ENCODE data around the gene WWP2.

WWP2 gene

GRCh38 chr16:69831212-69832123 is 69.3 kb downstream of the WWP2 start:
- CTCF ChIA-PET: no interaction called here
- Histone ChIP-seq H3K4me1 (ENCODE audit: control insufficient read depth, insufficient read depth, low read length) (0 out of 2 replicates have a peak, but pooled peaks cover 6% of the 10 kb centered on the region), H3K36me3 (ENCODE audit: control insufficient read depth in 2 of 2, insufficient read depth in 1 of 2, low read length in 2 of 2) (no peaks in the 10 kb centered on the region; a peak in 1 of 3 replicates), H3K27ac (ENCODE audit: extremely low read depth, low read depth, low read length) (no peak overlapping the region), H3K9me3 (ENCODE audit: control insufficient read depth, insufficient read depth, low read depth, low read length) (no peaks in the 10 kb centered on the region), H3K4me3 (ENCODE audit: low read depth, low read length) (no peak overlapping the region)
- TF ChIP-seq PRDM1 (tag by site-specific recombination; IDR thresholded peaks at IDR 0.05) (0 out of 2 replicates have a peak, but pooled peaks have one; percentile 18), HOXD13 (CRISPR knock-in tag; IDR thresholded peaks at IDR 0.05; ENCODE audit: borderline replicate concordance) (no peak), ZNF513 (tag by site-specific recombination; IDR thresholded peaks at IDR 0.05) (no peak), ZNF514 (tag by site-specific recombination; IDR thresholded peaks at IDR 0.05) (no peak), ZSCAN16 (tag by site-specific recombination; IDR thresholded peaks at IDR 0.05) (no peak), ZNF404 (tag by site-specific recombination; IDR thresholded peaks at IDR 0.05) (no peak), ZBTB8A (tag by site-specific recombination; IDR thresholded peaks at IDR 0.05) (no peak), CTCF (tag by site-specific recombination; IDR thresholded peaks at IDR 0.05) (no peak), PRDM6 (tag by site-specific recombination; IDR thresholded peaks at IDR 0.05) (0 out of 2 replicates have a peak, but pooled peaks have one; percentile 31), PRDM10 (tag by site-specific recombination; IDR thresholded peaks at IDR 0.05) (no peak), SALL2 (tag by site-specific recombination; IDR thresholded peaks at IDR 0.05; ENCODE audit: borderline replicate concordance) (no peak)
- POLR2A ChIA-PET: no interaction called here

- Histone ChIP-seq H3K9me3 (ENCODE audit: control insufficient read depth, insufficient read depth, low read depth, low read length) (no peaks in the 10 kb centered on the region), H3K4me3 (ENCODE audit: low read depth, low read length) (no peak overlapping the region), H3K27ac (ENCODE audit: extremely low read depth, low read depth, low read length) (no peak overlapping the region), H3K36me3 (ENCODE audit: control insufficient read depth in 2 of 2, insufficient read depth in 1 of 2, low read length in 2 of 2) (no peaks in the 10 kb centered on the region; a peak in 1 of 3 replicates), H3K4me1 (ENCODE audit: control insufficient read depth, insufficient read depth, low read length) (0 out of 2 replicates have a peak, but pooled peaks cover 6% of the 10 kb centered on the region)
- CTCF ChIA-PET: interaction anchor here (0.6 to 1.2 kb wide), 2 partner anchors 96 to 444 kb away, joined by 4 to 6 read pairs; no protein-coding TSS in a partner anchor
- POLR2A ChIA-PET: no interaction called here
- TF ChIP-seq ZIC2 (tag by site-specific recombination; IDR thresholded peaks at IDR 0.05): peak; percentile 45
- TF ChIP-seq ZNF280C (tag by site-specific recombination; IDR thresholded peaks at IDR 0.05): no peak
- peak; percentile 53 for TF ChIP-seq SP7 (tag by site-specific recombination; IDR thresholded peaks at IDR 0.05)
Measured at GRCh38 chr16:69833357-69834282, 71.5 kb downstream of the WWP2 start.

All from HEK293 (cell line).